Measurements from ENCODE around the gene NEK6.

Gene NEK6

DNA sequence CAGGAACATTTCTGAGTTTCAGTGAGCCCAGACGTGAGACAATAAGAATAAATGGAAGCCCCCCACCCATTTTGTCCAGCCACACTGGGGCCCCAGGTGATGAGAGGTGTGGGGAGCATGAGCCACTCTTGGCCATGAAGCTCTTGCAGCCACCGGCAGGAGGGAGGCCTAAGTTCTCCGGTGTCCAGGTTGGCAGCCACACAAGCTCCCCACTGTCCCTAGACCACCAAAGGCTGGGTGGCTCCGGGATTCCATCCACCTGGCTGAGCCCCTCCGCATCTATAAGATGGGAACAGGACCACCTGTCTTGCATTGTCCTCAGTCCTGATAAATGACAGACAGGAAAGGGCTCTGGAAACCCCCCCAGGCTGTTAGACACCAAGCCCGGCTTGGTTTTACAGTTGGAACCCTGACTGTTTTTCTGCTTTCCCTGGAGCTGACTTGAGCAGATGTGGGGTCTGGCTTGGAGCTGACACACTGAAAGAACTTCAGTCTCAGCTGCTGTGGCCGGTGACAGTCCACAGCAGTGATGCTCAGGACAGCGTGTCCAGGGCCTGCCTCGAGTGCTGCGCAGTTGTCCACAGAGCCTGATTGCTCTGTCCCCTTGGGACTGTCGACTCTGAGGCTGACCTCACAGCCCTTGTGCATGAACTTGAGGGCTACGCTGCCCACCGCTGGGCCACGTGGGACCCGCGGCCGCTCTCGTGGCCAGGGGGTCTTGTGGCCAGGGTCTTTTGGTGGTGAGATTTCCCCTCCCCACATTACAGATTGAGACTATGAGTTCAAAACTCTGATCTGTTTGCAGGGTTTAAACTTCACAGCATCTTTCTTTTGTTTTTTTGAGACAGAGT is 82.7 kb downstream of the NEK6 start:
- no peak overlapping the region for H3K4me3 ChIP-seq (ENCODE audit: low read length)
- TF ChIP-seq, protein P1, sequence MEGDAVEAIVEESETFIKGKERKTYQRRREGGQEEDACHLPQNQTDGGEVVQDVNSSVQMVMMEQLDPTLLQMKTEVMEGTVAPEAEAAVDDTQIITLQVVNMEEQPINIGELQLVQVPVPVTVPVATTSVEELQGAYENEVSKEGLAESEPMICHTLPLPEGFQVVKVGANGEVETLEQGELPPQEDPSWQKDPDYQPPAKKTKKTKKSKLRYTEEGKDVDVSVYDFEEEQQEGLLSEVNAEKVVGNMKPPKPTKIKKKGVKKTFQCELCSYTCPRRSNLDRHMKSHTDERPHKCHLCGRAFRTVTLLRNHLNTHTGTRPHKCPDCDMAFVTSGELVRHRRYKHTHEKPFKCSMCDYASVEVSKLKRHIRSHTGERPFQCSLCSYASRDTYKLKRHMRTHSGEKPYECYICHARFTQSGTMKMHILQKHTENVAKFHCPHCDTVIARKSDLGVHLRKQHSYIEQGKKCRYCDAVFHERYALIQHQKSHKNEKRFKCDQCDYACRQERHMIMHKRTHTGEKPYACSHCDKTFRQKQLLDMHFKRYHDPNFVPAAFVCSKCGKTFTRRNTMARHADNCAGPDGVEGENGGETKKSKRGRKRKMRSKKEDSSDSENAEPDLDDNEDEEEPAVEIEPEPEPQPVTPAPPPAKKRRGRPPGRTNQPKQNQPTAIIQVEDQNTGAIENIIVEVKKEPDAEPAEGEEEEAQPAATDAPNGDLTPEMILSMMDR (conservative IDR thresholded peaks at IDR 0.05; ENCODE audit: low read depth, low read length), result no peak
- DNase-seq (ENCODE audit: low read depth), result no peak

DNA sequence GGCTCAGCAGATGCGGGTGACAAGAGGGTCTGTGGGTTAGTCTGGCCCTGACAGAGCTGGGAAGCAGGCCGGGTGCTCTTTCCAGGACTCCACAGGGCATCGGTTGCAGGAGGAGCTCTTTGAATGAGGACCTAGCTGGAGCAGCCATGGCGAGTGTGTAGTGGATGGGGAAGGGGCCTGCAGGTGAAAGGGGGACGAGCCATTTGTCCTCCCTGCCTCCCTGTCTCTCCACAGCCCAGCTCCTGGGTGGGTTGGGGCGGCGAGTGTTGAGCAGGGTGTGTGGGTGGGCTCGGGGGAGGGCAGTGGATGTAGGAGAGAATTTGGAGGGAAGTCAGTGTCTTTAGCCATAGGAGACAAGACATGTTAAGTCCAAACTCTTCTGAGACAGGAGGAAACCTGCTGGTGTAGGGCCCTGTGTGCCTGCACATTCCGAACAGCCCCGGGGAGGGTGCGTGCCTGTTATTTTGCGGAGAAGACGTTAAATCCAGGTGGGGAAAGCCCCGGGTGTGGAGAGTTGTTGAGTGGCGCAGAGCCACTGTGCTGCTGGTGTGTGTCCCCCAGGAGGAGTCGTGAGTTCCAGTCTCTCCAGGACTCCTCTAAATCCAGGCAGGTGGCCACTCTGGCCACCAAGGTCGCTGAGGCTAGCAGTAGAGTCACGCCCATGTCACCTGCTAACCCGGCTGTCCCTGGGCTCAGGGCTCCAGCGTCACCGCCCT is 83.9 kb downstream of the NEK6 start:
- DNase-seq (ENCODE audit: low read depth), result no peak
- TF ChIP-seq, protein P1 (conservative IDR thresholded peaks at IDR 0.05; ENCODE audit: low read depth, low read length), result no peak

DNA sequence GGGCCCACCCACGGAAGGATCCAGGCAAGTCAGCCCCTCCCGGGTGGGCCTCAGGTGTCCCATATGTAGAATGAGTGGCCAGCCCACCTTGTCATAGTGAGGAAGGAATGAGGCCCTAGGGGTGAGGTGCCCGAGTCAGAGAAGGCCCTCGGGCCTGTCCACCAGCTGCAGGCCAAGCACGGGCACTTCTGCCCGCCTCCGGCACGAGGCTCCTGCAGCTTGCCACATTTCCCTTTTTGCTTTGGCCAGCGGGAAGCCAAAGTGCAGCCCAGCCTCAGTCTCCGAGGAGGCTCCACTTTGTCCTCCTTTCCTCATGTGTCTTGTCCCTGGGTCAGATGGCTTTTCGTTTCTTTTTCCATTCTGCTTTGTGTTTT is 84.6 kb downstream of the NEK6 start:
- TF ChIP-seq, protein P1 (conservative IDR thresholded peaks at IDR 0.05; ENCODE audit: low read depth, low read length), result no peak
- H3K4me3 ChIP-seq (ENCODE audit: low read length), result no peak overlapping the region
- no peak for DNase-seq (ENCODE audit: low read depth)

More for the DNA sequence above, 83.9 kb downstream of the NEK6 start:
- no peak overlapping the region for H3K4me3 ChIP-seq (ENCODE audit: low read length)

DNA sequence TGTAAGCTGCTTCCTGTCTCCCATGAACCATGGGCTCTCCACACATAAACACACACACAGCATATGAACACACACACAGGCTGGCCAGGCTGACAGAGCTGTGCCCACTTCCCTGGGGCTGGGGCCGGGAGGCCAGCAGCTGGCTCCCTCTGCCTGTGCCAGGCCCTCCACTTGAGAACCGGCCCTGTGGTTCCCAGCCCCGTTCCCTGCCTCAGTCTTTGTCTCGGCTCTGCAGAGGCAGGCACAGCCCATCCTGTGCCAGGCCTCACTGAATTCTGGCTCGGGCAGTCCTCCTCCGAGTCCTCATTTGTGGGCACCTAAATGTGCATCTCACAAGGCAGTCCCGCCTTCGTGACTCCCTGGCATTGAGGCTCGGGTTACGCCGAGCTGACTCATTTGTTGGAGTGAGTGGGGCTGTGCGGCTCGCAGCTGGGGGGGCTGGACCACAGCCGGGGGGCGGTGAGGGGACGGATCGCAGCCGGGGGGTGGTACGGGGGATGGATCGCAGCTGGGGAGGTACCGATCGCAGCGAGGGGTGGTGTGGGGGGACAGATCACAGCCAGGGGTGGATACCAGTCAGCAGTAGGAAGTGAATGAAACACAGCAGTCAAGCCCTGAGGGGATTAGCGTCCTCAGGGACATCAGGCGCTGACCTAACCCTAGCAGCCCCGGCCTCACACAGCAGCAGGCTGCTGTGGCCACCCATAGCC is 85.2 kb downstream of the NEK6 start:
- no peak overlapping the region for H3K4me3 ChIP-seq (ENCODE audit: low read length)
- TF ChIP-seq, protein P1 (conservative IDR thresholded peaks at IDR 0.05; ENCODE audit: low read depth, low read length), result no peak
- peak; percentile 66 for DNase-seq (ENCODE audit: low read depth)

DNA sequence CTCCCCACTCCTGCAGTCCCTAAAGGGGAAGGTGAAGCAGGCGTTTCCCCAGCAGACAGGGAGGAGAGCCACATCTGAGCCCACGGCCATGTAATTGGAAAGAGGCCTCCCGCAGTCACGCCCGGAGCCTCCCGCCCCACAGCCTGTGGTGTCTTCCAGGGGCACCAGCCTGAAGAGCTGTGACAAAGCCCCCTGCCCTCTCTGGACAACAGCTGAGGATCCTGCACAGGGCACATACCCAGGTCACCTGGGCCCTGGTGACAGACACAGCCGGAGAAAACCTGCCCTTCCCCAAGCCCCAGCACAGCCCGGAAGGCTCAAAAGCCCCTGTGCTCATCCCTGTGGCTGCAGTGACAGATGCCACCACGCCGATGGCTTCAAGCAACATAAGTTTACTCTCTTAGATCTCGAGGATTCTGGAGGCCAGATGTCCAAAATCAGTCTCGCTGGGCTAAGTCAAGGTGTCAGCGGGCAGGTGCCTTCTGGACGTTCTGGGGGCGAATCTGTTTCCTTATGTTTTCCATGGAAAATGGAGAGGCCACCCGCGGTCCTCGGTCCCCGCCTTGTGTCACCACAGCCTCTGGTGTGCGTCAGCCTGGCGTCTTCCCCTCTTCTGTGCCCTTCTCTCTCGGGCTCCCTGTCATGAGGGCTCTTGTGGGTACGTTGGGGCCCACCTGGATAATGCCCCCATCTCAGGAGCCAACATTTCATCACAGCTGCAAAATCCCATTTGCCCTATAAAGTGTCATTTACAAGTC is 86.0 kb downstream of the NEK6 start:
- TF ChIP-seq, protein P1 (conservative IDR thresholded peaks at IDR 0.05; ENCODE audit: low read depth, low read length), result no peak
- H3K4me3 ChIP-seq (ENCODE audit: low read length), result no peak overlapping the region
- no peak for DNase-seq (ENCODE audit: low read depth)

DNA sequence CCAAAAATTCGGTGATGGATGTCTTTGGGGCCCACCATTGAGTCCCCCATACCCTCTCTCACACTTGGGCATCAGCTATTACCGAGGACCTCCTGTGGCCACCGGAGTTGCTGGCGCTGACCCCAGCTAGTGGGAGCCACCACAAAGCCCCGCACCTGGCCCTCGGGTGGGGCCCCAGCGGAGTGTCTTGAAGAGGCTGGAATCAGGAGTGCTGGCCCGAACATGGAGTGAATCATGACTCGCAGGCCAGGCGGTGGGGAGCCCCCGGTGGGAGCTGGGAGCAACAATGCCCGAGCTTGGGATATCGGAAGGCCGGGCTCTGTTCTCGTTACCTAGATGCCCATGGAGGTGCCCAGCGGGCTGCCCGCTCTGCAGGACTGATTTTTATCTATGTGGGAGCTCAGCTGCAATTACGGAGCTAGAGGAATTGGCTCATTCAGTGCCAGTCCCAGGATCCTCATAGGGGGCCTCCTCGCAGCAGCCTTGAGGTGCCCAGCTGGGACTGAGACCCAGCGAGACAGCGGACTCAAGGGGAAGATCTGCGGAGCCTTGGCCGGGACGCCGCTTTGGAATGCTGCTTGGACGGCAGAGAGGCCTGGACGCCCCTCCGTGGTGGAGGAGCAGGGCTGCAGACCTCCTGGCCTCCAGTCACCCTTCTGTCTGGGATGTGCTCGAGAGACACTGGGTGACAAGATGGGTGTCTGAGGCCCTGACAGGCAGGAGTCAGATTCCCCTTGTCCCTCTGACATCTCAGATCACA is 86.7 kb downstream of the NEK6 start:
- no peak overlapping the region for H3K4me3 ChIP-seq (ENCODE audit: low read length)
- TF ChIP-seq, protein P1 (conservative IDR thresholded peaks at IDR 0.05; ENCODE audit: low read depth, low read length), result no peak
- DNase-seq (ENCODE audit: low read depth), result no peak

All from retinal pigment epithelial cell (primary cell).